Trophoblast cell (in vitro differentiated cells and primary cell): ENCODE measurements around the gene C14orf39.
A peak's percentile ranks its signal among the peaks of the same experiment; 100 is the strongest.

Experiments used
- DNase-seq, 2 donors: peaks; one replicate each; pipeline ENCODE4 v3.0.0-alpha.2; 2016
- H2AFZ ChIP-seq: 2 replicates; pipeline ENCODE4 v1.6.1; 2013; ENCODE audit warnings: low read length, moderate library complexity, mild to moderate bottlenecking; ENCODE audit not compliant: insufficient read depth, poor library complexity
- H2AK5ac ChIP-seq: 2 replicates; pipeline ENCODE4 v1.6.1; 2013; ENCODE audit warnings: mild to moderate bottlenecking, low read length
- H2BK120ac ChIP-seq: 2 replicates; pipeline ENCODE4 v1.6.1; 2013; ENCODE audit warnings: low read length, mild to moderate bottlenecking, moderate library complexity; ENCODE audit not compliant: insufficient read depth, poor library complexity
- H2BK12ac ChIP-seq: 2 replicates; pipeline ENCODE4 v1.6.1; 2013; ENCODE audit warnings: mild to moderate bottlenecking, low read length, moderate library complexity
- H2BK5ac ChIP-seq: 2 replicates; pipeline ENCODE4 v1.6.1; 2013; ENCODE audit warnings: low read length, low read depth, moderate library complexity, mild to moderate bottlenecking; ENCODE audit not compliant: poor library complexity
- H3K14ac ChIP-seq: 2 replicates; pipeline ENCODE4 v1.6.1; 2013; ENCODE audit warnings: mild to moderate bottlenecking, low read length
- H3K18ac ChIP-seq: 2 replicates; pipeline ENCODE4 v1.6.1; 2013; ENCODE audit warnings: mild to moderate bottlenecking, low read length
- H3K23ac ChIP-seq: 2 replicates; pipeline ENCODE4 v1.6.1; 2013; ENCODE audit warnings: low read length
- H3K27ac ChIP-seq: 2 replicates; pipeline ENCODE4 v1.5.1; 2013; ENCODE audit warnings: low read depth, mild to moderate bottlenecking, inconsistent platforms, low read length, moderate library complexity
- H3K27me3 ChIP-seq: 2 replicates; pipeline ENCODE4 v1.6.1; 2013; ENCODE audit warnings: inconsistent platforms, mild to moderate bottlenecking, low read length, moderate library complexity; ENCODE audit not compliant: insufficient read depth
- H3K36me3 ChIP-seq, 2 experiments: 1 replicate in 1 of 2; 2 replicates in 1 of 2; pipeline ENCODE4 v1.6.1; 2013; ENCODE audit warnings: low read length in 2 of 2, mild to moderate bottlenecking in 2 of 2, moderate library complexity in 1 of 2; ENCODE audit not compliant: insufficient read depth in 2 of 2, control insufficient read depth in 1 of 2
- H3K4ac ChIP-seq: 2 replicates; pipeline ENCODE4 v1.6.1; 2013; ENCODE audit warnings: low read depth, mild to moderate bottlenecking, low read length, moderate library complexity
- H3K4me1 ChIP-seq, 2 experiments: 1 replicate in 1 of 2; 2 replicates in 1 of 2; pipeline ENCODE4 v1.6.1; 2013; ENCODE audit warnings: low read length in 2 of 2, mild to moderate bottlenecking in 2 of 2, moderate library complexity in 1 of 2; ENCODE audit not compliant: insufficient read depth in 2 of 2, control insufficient read depth in 1 of 2
- H3K4me2 ChIP-seq: 2 replicates; pipeline ENCODE4 v1.6.1; 2013; ENCODE audit warnings: inconsistent platforms, mild to moderate bottlenecking, low read length, moderate library complexity
- H3K4me3 ChIP-seq: 2 replicates; pipeline ENCODE4 v1.5.1; 2013; ENCODE audit warnings: mild to moderate bottlenecking, low read depth, low read length, inconsistent platforms
- H3K79me1 ChIP-seq: one replicate; pipeline ENCODE4 v1.6.1; 2013; ENCODE audit warnings: low read length
- H3K79me2 ChIP-seq: 2 replicates; pipeline ENCODE4 v1.6.1; 2013; ENCODE audit warnings: low read length, mild to moderate bottlenecking; ENCODE audit not compliant: control insufficient read depth, insufficient read depth, poor library complexity
- H3K9ac ChIP-seq: 2 replicates; pipeline ENCODE4 v1.6.1; 2013; ENCODE audit warnings: mild to moderate bottlenecking, low read length
- H3K9me3 ChIP-seq: 2 replicates; pipeline ENCODE4 v1.6.1; 2013; ENCODE audit warnings: low read depth, mild to moderate bottlenecking, control low read depth, inconsistent platforms, low read length; ENCODE audit not compliant: insufficient read depth
- H4K12ac ChIP-seq: 2 replicates; pipeline ENCODE4 v1.6.1; 2013; ENCODE audit warnings: low read depth, mild to moderate bottlenecking, low read length, moderate library complexity
- H4K8ac ChIP-seq: 2 replicates; pipeline ENCODE4 v1.6.1; 2013; ENCODE audit warnings: low read depth, mild to moderate bottlenecking, low read length, moderate library complexity
- H4K91ac ChIP-seq: one replicate; pipeline ENCODE4 v1.6.1; 2013; ENCODE audit warnings: low read depth, mild to moderate bottlenecking, low read length, moderate library complexity
- WGBS: extraction: QIAGEN DNeasy Blood & Tissue Kit; methylation state at CpG from one replicate; pipeline ENCODE4 v1.1.7; 2013; ENCODE audit warnings: missing lambda C conversion rate; ENCODE audit not compliant: insufficient read length, insufficient coverage; ENCODE audit errors: extremely low coverage; 5-methylcytosine and 5-hydroxymethylcytosine counted together

Gene C14orf39

GRCh38 chr14:60514741-60515491 is 29.1 kb upstream of the C14orf39 start:
- Histone ChIP-seq H3K4ac (no peak overlapping the region), H4K8ac (no peak overlapping the region), H2BK5ac (no peak overlapping the region), H3K18ac (no peak overlapping the region), H3K14ac (no peak overlapping the region), H3K79me1 (no peaks in the 10 kb centered on the region), H2AK5ac (no peak overlapping the region), H4K91ac (no peak overlapping the region), H3K23ac (no peak overlapping the region), H2BK120ac (no peak overlapping the region), H3K79me2 (no peaks in the 10 kb centered on the region), H2BK12ac (no peak overlapping the region), H3K9ac (no peak overlapping the region), H4K12ac (no peak overlapping the region), H3K4me1 (peaks cover 0 to 2% of the 10 kb centered on the region in 2 experiments), H3K36me3 (no peaks in the 10 kb centered on the region), H3K9me3 (no peaks in the 10 kb centered on the region), H2AFZ (peak overlapping the region; percentile 43), H3K4me3 (peak overlapping the region; percentile 67), H3K4me2 (peak overlapping the region; percentile 61), H3K27me3 (peaks cover 58% of the 10 kb centered on the region), H3K27ac (no peak overlapping the region)
- WGBS: no CpG with 5 or more reads among the region's 79 CpGs
- peak in 1 of 2 donors; percentile 6 for DNase-seq

GRCh38 chr14:60514378-60514740 is 28.5 kb upstream of the C14orf39 start:
- no peak overlapping the region for H3K23ac ChIP-seq

GRCh38 chr14:60512973-60513571 is 27.2 kb upstream of the C14orf39 start:
- Histone ChIP-seq H3K27me3 (peaks cover 77% of the 10 kb centered on the region), H3K79me2 (no peaks in the 10 kb centered on the region), H3K4me2 (no peak overlapping the region), H2BK5ac (no peak overlapping the region), H3K4me1 (peaks cover 7 to 11% of the 10 kb centered on the region in 2 experiments), H4K8ac (no peak overlapping the region), H4K91ac (no peak overlapping the region), H4K12ac (no peak overlapping the region), H3K4me3 (no peak overlapping the region), H3K9me3 (no peaks in the 10 kb centered on the region), H2BK12ac (no peak overlapping the region), H3K79me1 (no peaks in the 10 kb centered on the region), H3K14ac (no peak overlapping the region), H2AK5ac (no peak overlapping the region), H3K27ac (no peak overlapping the region), H3K36me3 (no peaks in the 10 kb centered on the region), H3K4ac (no peak overlapping the region), H2AFZ (no peak overlapping the region), H3K18ac (no peak overlapping the region), H3K9ac (no peak overlapping the region), H3K23ac (no peak overlapping the region), H2BK120ac (no peak overlapping the region)
- no CpG with 5 or more reads among the region's 7 CpGs for WGBS
- no peak for DNase-seq

More at GRCh38 chr14:60514378-60514740, 28.5 kb upstream of the C14orf39 start:
- no peaks in the 10 kb centered on the region for H3K79me2 ChIP-seq
- no peak overlapping the region for H4K91ac ChIP-seq
- H2BK12ac ChIP-seq: no peak overlapping the region
- no peak overlapping the region for H2BK120ac ChIP-seq
- H4K12ac ChIP-seq: no peak overlapping the region
- no peaks in the 10 kb centered on the region for H3K79me1 ChIP-seq
- peaks cover 64% of the 10 kb centered on the region for H3K27me3 ChIP-seq
- H3K9me3 ChIP-seq: no peaks in the 10 kb centered on the region
- no peak overlapping the region for H2AFZ ChIP-seq
- no peak overlapping the region for H3K14ac ChIP-seq
- no peak overlapping the region for H3K18ac ChIP-seq
- H3K4ac ChIP-seq: no peak overlapping the region
- WGBS: no CpG with 5 or more reads among the region's 10 CpGs
- H4K8ac ChIP-seq: no peak overlapping the region
- no peak overlapping the region for H3K9ac ChIP-seq
- H3K27ac ChIP-seq: no peak overlapping the region
- peak overlapping the region; percentile 61 for H3K4me2 ChIP-seq
- DNase-seq: no peak
- H3K36me3 ChIP-seq: no peaks in the 10 kb centered on the region
- H2BK5ac ChIP-seq: no peak overlapping the region
- H3K4me1 ChIP-seq: peaks cover 2% of the 10 kb centered on the region in 2 experiments
- no peak overlapping the region for H2AK5ac ChIP-seq
- H3K4me3 ChIP-seq: no peak overlapping the region

GRCh38 chr14:60512126-60512525 is 26.3 kb upstream of the C14orf39 start:
- no CpG with 5 or more reads among the region's 2 CpGs for WGBS
- H3K4me1 ChIP-seq: peaks cover 7 to 11% of the 10 kb centered on the region in 2 experiments
- no peak overlapping the region for H2AK5ac ChIP-seq
- H3K23ac ChIP-seq: no peak overlapping the region
- H4K91ac ChIP-seq: no peak overlapping the region
- H4K8ac ChIP-seq: no peak overlapping the region
- no peaks in the 10 kb centered on the region for H3K9me3 ChIP-seq
- H3K36me3 ChIP-seq: no peaks in the 10 kb centered on the region
- no peak overlapping the region for H4K12ac ChIP-seq
- H3K4me2 ChIP-seq: no peak overlapping the region
- no peak overlapping the region for H3K4ac ChIP-seq
- no peak overlapping the region for H3K9ac ChIP-seq
- H3K27me3 ChIP-seq: peaks cover 86% of the 10 kb centered on the region
- DNase-seq: no peak
- H3K79me1 ChIP-seq: no peaks in the 10 kb centered on the region
- H3K18ac ChIP-seq: no peak overlapping the region
- no peak overlapping the region for H2BK5ac ChIP-seq
- no peak overlapping the region for H2AFZ ChIP-seq
- H2BK12ac ChIP-seq: no peak overlapping the region
- no peak overlapping the region for H3K4me3 ChIP-seq
- no peak overlapping the region for H3K27ac ChIP-seq
- no peak overlapping the region for H3K14ac ChIP-seq
- no peaks in the 10 kb centered on the region for H3K79me2 ChIP-seq
- no peak overlapping the region for H2BK120ac ChIP-seq
